ENCODE data around the gene POMC. TPM values are rescaled to one million over a fixed set of nuclear protein-coding genes. Genes with fewer than 3 reads are reported as not detected.
A peak's percentile ranks its signal among the peaks of the same experiment; 100 is the strongest.
"Not testable (repeated sequence)": the region's sequence is repeated elsewhere in the genome, so short reads cannot be mapped to it uniquely, and the experiment has no call there.

The POMC gene
- total RNA-seq, 3 donors from 2014 or later = 2.8 to 10.7 (median 2.9) TPM

DNA sequence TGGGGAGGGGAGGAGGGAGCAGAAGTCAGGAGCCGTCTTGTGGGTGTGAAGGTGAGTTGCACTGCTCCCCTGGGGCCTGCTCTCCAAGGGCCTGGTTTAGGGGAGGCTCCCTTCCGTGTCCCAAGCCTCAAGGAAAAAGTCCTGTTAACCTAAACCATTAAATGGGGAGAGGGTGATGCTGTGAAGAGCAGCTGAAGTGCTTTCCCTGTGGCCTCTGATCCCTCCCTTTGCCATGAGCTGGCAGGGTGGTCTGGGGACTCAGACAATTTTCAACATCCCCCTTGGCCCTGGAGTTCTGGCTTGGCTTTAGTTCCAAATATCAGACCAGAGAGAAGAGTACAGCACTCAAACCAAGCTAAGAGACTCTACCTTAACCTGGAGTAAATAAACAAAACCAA is 692 bp upstream of the POMC start:
- no peaks in the 10 kb centered on the region for H3K9me3 ChIP-seq
- peak overlapping the region in 1 of 3 donors; percentile 71 for H3K4me3 ChIP-seq
- intact Hi-C loops (cut with DNase I; ENCODE audit: low total_unique reads) = no loop called here

DNA sequence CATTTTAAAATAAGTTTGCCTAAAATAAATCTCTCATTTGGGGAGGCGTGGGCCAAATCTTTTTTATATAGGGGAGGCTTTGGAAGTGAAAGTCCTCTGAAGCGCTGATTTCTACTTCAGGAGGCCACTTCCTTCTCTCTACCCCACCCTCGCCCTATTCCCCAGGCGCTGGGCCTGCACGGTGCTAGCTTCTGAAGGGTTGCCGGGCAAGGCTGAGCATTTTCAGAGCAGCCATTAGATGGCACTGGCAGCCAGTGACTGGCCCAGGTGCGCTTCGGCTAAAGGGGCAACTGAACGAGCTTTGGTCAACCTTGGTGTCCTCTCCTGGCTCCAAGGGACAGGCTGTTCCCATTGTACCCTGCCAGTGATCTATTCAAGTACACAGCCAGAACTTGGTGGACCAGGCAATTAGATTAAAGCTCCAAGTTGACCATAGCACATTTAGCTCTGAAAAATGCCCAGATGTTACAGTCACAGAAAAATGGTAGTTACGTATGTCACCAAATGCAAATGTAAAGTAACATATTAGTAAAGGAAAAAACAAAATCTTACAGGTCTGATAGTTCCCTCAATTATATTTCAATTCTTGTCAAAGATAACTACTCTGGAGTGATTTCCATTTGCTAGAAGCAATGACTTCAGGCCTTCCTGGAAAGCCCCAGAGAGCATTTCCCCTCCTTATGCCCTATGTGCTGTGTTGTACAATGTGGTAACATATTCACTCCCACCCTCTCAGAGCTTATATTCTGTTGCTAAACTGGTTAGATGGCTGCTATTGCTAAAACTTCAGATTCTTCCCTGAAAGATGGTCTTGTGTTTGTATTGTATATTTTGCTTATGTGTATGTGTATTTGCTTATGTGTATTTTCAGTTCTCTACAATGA is 2.1 kb downstream of the POMC start:
- Histone ChIP-seq H3K27ac (no peak overlapping the region), H3K27me3 (peaks cover 3 to 25% of the 10 kb centered on the region in 2 donors), H3K4me1 (no peaks in the 10 kb centered on the region), H3K4me3 (no peak overlapping the region), H3K36me3 (no peaks in the 10 kb centered on the region), H3K9me3 (no peaks in the 10 kb centered on the region)
- DNase-seq (ENCODE audit: low spot score in 2 of 2) = no peak
- intact Hi-C loops (cut with DNase I; ENCODE audit: low total_unique reads) = no loop called here
- TF ChIP-seq POLR2AphosphoS5 (IDR thresholded peaks at IDR 0.05) = no peak

More for the DNA sequence above, 692 bp upstream of the POMC start:
- TF ChIP-seq, protein P1, sequence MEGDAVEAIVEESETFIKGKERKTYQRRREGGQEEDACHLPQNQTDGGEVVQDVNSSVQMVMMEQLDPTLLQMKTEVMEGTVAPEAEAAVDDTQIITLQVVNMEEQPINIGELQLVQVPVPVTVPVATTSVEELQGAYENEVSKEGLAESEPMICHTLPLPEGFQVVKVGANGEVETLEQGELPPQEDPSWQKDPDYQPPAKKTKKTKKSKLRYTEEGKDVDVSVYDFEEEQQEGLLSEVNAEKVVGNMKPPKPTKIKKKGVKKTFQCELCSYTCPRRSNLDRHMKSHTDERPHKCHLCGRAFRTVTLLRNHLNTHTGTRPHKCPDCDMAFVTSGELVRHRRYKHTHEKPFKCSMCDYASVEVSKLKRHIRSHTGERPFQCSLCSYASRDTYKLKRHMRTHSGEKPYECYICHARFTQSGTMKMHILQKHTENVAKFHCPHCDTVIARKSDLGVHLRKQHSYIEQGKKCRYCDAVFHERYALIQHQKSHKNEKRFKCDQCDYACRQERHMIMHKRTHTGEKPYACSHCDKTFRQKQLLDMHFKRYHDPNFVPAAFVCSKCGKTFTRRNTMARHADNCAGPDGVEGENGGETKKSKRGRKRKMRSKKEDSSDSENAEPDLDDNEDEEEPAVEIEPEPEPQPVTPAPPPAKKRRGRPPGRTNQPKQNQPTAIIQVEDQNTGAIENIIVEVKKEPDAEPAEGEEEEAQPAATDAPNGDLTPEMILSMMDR (IDR thresholded peaks at IDR 0.05) = no peak
- TF ChIP-seq POLR2AphosphoS5 (IDR thresholded peaks at IDR 0.05) (no peak), POLR2A (IDR thresholded peaks at IDR 0.05) (no peak)
- Histone ChIP-seq H3K27me3 (peaks cover 3 to 25% of the 10 kb centered on the region in 2 donors), H3K36me3 (no peaks in the 10 kb centered on the region), H3K27ac (no peak overlapping the region), H3K4me1 (no peaks in the 10 kb centered on the region)
- no peak for DNase-seq (ENCODE audit: low spot score in 2 of 2)

DNA sequence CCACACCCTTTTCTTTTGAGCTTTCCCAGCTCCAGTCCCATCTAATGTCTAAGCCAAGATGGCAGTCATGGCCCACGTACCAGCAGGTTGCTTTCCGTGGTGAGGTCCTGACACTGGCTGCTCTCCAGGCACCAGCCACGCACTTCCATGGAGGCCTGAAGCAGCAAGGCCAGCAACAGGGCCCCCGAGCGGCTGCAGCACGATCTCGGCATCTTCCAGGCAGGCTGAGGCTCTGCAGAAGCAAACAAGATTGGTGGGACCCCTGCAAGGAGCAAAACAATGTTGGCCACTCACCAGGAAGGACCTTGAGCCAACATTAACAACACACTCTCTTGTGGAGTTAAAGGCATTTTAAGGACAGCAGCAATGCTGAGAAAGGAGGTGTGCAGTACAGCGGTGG is 3.8 kb downstream of the POMC start:
- Histone ChIP-seq H3K27me3 (peaks cover 3 to 25% of the 10 kb centered on the region in 2 donors), H3K4me1 (no peaks in the 10 kb centered on the region), H3K27ac (no peak overlapping the region), H3K9me3 (no peaks in the 10 kb centered on the region), H3K36me3 (no peaks in the 10 kb centered on the region), H3K4me3 (no peak overlapping the region)
- intact Hi-C loops (cut with DNase I; ENCODE audit: low total_unique reads) = no loop called here
- DNase-seq (ENCODE audit: low spot score in 2 of 2) = no peak
- TF ChIP-seq POLR2AphosphoS5 (IDR thresholded peaks at IDR 0.05) (no peak), POLR2A (IDR thresholded peaks at IDR 0.05) (no peak)
- TF ChIP-seq, protein P1 (IDR thresholded peaks at IDR 0.05) = no peak

DNA sequence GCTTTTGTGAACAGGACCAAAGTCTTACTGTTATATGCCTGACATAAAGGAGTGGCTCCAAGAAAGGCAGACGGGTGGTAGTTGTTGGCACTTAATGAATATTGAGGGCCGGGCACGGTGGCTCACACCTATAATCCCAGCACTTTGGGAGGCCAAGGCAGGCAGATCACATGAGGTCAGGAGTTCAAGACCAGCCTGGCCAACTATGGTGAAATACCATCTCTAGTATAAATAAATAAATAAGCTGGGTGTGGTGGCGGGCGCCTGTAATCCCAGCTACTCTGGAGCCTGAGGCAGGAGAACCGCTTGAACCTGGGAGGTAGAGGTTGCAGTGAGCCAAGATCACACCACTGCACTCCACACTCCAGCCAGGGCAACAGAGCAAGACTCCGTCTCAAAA is 6.3 kb downstream of the POMC start:
- DNase-seq (ENCODE audit: low spot score in 2 of 2); H3K4me1 ChIP-seq; H3K27ac ChIP-seq; H3K4me3 ChIP-seq; H3K36me3 ChIP-seq; H3K27me3 ChIP-seq; H3K9me3 ChIP-seq; intact Hi-C loops (cut with DNase I; ENCODE audit: low total_unique reads): not testable (repeated sequence)

DNA sequence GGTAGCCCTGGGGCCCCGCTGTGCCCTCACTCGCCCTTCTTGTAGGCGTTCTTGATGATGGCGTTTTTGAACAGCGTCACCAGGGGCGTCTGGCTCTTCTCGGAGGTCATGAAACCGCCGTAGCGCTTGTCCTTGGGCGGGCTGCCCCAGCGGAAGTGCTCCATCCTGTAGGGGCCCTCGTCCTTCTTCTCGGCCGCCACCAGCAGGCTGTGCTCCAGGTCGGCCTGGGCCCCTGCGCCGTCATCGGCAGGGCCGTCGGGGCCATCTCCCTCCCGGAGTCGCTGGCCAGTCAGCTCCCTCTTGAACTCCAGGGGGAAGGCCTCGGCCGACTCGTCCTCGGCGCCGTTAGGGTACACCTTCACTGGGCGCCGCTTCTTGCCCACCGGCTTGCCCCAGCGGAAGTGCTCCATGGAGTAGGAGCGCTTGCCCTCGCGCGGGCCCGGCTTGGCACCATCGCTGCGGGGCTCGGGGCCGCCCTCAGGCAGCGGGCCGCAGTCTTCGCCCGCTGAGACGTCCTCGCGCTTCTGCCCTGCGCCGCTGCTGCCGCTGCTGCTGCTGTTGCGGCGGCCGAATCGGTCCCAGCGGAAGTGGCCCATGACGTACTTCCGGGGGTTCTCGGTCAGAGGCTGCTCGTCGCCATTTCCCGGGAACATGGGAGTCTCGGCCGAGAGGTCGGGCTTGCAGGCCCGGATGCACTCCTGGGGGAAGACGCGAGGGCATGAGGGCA is 7.2 kb downstream of the POMC start:
- H3K4me3 ChIP-seq = peak overlapping the region; percentile 32 to 68 (median 42)
- TF ChIP-seq, protein P1 (IDR thresholded peaks at IDR 0.05) = no peak
- TF ChIP-seq POLR2AphosphoS5 (IDR thresholded peaks at IDR 0.05) (no peak), POLR2A (IDR thresholded peaks at IDR 0.05) (no peak)
- intact Hi-C loops (cut with DNase I; ENCODE audit: low total_unique reads) = no loop called here
- peak overlapping the region in 1 of 2 donors; percentile 30 for H3K27ac ChIP-seq
- no peaks in the 10 kb centered on the region for H3K4me1 ChIP-seq
- no peak for DNase-seq (ENCODE audit: low spot score in 2 of 2)
- no peaks in the 10 kb centered on the region for H3K36me3 ChIP-seq
- H3K27me3 ChIP-seq = no peaks in the 10 kb centered on the region
- no peaks in the 10 kb centered on the region for H3K9me3 ChIP-seq

DNA sequence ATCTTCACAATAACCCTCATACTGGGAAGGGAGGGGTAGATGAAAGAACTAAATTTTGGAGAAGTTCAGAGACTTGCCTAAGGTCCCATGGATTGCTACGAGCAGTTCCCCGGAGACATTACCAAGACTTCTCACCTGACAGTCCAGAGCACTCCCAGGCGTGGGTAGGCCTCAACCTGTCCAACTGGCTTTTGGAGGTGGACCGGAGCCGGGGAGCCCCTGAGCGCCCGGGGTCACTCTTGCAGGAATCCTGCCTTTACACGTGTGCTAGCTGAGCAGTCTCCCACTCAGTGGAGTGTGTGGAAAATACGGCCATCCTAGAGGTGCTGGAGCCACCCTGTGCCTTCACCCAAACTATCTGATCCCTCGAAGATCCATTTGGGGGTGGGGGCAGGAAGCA is 8.0 kb downstream of the POMC start:
- H3K4me3 ChIP-seq = no peak overlapping the region
- no peak overlapping the region for H3K27ac ChIP-seq
- H3K36me3 ChIP-seq = no peaks in the 10 kb centered on the region
- no peaks in the 10 kb centered on the region for H3K27me3 ChIP-seq
- H3K4me1 ChIP-seq = no peaks in the 10 kb centered on the region
- TF ChIP-seq POLR2AphosphoS5 (IDR thresholded peaks at IDR 0.05) = no peak
- TF ChIP-seq POLR2A (IDR thresholded peaks at IDR 0.05) = no peak
- TF ChIP-seq, protein P1 (IDR thresholded peaks at IDR 0.05) = no peak
- intact Hi-C loops (cut with DNase I; ENCODE audit: low total_unique reads) = no loop called here
- DNase-seq (ENCODE audit: low spot score in 2 of 2) = no peak
- H3K9me3 ChIP-seq = no peaks in the 10 kb centered on the region
